HG03064 (cell line): ENCODE data around the gene SLC28A3.
"Not testable (repeated sequence)": the region's sequence is repeated elsewhere in the genome, so short reads cannot be mapped to it uniquely, and the experiment has no call there.

Source experiments
- ATAC-seq: cut with Tn5 transposase; IDR thresholded peaks from one replicate; pipeline ENCODE4 v1.9.1; 2021; ENCODE audit warnings: low read depth; ENCODE audit not compliant: unreplicated experiment

The SLC28A3 gene, protein sequence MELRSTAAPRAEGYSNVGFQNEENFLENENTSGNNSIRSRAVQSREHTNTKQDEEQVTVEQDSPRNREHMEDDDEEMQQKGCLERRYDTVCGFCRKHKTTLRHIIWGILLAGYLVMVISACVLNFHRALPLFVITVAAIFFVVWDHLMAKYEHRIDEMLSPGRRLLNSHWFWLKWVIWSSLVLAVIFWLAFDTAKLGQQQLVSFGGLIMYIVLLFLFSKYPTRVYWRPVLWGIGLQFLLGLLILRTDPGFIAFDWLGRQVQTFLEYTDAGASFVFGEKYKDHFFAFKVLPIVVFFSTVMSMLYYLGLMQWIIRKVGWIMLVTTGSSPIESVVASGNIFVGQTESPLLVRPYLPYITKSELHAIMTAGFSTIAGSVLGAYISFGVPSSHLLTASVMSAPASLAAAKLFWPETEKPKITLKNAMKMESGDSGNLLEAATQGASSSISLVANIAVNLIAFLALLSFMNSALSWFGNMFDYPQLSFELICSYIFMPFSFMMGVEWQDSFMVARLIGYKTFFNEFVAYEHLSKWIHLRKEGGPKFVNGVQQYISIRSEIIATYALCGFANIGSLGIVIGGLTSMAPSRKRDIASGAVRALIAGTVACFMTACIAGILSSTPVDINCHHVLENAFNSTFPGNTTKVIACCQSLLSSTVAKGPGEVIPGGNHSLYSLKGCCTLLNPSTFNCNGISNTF

DNA sequence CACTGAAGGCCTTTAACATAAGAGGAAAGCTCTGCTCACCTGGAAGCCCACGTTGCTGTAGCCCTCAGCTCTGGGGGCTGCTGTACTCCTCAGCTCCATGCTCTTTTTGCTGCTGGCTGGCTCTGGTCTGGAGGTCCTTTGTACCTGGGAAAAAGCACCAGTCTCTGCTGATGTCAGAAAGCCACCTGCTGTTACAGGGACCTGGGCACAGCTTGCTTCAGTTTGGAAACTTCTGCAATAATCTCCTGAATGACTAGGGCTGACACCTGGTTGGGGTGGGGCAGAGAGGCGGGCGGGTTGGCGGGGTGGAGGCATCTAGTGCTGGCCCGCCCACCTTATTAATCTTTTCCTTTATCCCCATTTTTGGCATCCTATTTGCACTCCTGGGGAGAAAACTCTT, at the start of gene SLC28A3:
Gene SLC28A3, minus strand, starts transcription at position 224 of the 400 bp plus-strand sequence. Its CDS starts 125 bp downstream, at position 99.
- no peak for ATAC-seq

DNA sequence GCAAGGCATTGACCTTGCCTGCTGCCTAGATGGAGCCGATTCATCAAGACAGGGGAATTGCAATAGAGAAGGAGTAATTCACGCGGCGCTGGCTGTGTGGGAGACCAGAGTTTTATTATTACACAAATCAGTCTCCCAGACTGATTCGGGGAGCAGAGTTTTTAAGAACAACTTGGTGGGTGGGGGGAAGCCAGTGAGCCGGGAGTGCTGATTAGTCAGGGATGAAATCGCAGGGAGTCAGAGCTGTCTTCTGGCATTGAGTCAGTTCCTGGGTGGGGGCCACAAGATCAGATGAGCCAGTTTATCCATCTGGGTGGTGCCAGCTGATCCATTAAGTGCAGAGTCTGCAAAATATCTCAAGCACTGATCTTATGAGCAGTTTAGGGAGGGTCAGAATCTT, 49.7 kb upstream of the SLC28A3 start:
- not testable (repeated sequence) for ATAC-seq

DNA sequence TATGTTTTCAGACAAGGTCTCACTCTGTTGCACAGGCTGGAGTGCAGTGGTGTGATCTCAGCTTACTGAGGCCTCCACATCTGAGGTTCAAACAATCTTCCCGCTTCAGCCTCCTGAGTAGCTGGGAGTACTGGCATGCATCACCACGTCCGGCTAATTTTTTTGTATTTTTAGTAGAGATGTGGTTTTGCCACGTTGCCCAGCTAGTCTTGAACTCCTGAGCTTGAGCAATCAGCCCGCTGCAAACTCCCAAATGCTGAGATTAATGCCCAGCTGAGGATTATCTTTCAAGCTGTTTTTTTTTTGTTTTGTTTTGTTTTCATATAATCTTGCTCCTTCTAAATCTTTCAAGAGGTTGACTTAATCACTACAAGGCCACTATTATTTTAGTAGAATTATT, 47.3 kb upstream of the SLC28A3 start:
- ATAC-seq = no peak

DNA sequence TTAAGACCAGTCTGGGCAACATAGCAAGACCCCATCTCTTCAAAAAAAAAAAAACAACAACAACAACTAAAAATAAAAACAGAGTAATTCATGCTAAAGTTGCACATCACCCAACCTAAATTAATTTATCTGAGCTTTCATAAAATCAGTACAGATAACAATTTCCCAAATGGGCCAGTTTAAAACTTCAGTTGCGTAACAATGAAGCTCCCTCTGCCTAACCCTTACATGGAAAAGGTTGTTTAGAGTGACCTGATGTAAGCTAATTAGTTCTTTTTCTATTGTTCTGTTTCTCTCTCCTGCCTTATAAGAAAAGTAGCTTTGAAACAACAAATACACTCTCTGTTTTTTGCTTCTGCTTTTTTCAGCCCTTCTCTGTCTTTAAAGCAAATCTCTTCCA, 46.2 kb upstream of the SLC28A3 start:
- no peak for ATAC-seq

DNA sequence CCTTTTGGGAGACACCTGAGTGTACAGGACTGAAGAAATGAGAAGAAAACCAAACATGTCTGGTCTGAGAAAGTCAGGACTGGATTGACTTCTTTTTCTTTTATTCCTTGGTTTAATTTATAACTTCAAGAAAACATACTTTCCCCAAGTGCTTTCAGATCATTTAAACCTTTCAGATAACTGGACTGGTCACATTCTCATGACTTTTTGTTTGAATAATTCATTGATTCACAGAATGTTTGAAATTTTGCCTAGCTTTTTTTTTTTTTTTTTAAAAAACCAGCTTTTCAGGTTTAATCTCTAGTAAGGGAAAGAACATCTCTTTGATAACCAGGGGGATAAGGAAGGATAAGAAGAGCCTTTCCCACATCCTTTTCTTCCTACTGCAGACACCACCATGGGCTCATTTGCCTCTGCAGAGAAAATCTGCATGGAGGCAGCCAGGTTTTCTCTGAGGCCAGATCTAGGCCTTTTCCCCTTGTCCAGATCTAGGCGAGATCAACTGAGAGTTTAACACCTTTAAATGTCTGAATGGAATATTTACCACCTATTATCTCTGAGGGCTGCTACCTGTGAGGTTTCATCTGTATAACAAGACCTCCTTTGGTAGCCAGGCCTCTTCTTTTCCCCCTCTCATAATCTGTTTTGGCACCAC, 45.0 kb upstream of the SLC28A3 start:
- no peak for ATAC-seq

DNA sequence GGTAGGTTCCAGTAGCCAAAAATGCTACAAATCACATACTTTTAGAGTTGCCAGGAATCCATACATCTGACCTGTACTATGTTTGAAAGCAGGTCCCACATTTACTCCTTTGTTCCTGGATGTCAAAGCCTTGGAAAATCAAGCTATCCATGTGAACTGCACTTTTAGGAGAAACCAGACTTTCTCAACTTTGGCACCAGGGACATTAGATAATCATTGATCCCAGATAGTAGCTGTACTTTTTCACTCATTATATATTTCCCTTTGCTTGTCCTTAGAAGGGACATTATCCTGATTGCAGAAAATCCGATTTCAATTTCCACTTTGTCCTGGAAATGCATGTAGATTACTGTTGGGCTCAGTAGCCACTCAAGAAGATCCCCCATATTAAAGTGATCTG, 44.1 kb upstream of the SLC28A3 start:
- no peak for ATAC-seq

DNA sequence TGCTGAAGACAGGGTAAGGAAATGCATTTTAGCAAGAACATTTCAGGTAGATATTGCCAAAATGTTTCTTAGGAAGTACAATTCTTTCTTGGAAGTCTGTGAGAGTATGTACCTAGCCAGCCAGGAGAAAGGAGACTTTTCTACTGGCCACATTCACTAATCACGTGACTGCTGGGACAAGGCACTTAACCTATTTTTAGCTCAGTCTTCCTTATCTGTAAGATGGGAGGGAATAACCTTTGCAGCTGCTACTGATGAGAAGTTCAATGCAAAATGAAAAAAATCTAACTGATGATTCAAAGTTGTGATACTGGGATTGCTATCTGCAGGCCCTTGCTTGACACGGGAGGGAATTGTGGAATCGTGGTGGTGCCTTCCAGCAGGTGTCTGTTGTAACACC, 42.6 kb upstream of the SLC28A3 start:
- ATAC-seq = no peak

DNA sequence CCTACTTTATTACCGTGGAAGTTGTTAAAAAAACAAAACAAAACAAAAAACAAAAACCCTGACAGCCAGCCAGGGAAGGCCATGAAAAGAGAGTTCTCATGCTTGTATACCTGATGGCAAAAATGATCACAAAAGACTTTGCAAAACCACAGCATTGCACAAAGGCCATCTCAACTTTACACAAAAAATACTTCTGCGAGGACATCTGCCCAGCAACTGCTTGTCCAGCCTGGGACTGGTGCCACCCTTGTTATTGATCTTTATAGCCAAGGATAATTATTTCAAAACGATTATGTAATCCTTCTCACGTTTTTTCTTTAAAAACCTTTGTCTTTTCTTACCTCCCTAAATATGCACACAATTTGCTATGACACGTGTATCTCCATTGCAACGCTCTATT, 42.2 kb upstream of the SLC28A3 start:
- ATAC-seq = no peak

DNA sequence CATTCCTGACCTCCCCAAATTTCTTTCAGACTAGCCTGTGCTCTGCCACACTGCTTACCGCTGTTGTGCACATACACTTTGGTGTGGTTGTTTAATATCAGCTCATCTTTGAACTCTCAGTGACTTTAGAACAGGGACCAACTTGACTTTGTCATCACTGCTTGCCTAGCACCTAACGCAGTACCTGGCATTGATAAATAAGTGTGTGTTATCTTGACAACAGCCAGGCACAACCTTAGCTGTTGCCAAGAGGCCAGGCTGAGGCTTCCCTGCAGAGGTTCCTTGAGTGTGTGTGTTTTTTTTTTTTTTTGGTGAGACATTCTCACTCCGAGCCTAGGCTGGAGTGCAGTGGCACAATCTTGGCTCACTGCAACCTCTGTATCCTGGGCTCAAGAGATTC, 41.0 kb upstream of the SLC28A3 start:
- no peak for ATAC-seq

DNA sequence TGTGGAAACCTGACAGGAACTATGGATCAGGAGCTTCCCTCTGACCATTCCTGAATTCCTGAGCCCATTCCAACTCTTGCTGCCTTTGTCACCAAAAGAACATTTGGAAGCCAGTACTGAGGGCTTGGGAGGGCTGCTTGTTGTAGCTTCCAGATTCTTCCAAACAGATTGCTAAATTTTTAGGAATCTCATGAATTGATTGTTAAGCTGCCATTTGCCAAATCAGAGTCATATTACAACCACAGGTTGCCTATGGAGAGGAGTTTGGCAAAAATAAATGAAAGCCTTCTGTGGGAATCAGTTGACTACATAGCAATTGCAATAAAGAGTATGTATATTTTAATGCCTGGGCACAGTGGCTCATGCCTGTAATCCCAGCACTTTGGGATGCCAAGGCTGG, 39.2 kb upstream of the SLC28A3 start:
- no peak for ATAC-seq

DNA sequence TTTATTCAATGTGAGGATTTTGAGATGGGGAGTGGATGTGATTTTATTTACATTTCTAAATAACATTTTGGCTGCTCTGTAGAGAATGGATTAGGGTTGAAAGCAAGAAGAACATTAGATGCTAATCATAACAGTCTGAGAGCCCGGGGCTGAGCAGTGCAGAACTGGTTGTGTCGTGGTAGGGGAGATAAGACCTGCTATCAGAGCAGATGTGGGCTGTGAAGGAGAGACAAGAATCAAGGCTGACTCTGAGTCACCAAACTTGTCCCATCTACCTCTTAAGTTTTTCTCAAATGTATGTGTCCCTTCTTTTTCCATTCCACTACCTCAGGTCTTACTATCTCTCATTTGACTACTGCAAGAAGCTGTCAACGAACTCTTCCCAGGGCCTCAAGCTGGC, 35.4 kb upstream of the SLC28A3 start:
- ATAC-seq = no peak

DNA sequence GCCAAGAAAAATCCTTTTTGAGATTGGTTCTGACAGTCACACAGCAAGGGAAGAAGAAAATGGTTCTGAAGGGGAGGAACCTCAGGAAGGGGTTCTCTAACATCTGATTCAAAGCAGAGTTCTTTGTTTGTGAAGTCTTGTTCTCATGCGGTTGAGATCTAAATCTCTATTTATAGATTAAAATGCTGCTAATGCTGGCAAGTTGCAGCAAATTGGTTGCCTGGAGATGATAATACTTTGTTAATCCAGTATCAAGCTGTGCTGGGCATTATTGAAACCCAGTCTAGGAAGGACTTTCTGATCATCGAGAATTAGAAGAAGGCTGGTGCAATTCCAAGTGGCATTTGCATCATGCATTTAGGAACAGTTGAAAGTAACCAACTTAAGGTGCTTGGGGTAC, 34.0 kb upstream of the SLC28A3 start:
- no peak for ATAC-seq

DNA sequence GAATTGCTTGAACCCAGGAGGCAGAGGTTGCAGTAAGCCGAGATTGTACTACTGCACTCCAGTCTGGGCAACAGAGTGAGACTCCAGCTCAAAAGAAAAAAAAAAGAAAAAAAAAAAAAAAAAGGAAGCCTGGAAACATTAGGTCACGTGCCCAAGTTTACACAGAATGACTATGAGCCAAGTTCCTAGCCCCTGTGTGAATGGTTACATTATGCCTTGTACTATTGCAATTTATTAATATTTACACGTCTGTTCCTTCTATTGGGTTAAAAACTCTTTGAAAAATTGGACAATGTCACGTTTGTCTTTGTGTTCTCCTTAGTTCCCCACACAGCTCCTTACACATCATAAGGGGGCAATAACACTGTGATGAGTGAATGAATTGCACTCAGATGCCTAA, 33.5 kb upstream of the SLC28A3 start:
- ATAC-seq = no peak

DNA sequence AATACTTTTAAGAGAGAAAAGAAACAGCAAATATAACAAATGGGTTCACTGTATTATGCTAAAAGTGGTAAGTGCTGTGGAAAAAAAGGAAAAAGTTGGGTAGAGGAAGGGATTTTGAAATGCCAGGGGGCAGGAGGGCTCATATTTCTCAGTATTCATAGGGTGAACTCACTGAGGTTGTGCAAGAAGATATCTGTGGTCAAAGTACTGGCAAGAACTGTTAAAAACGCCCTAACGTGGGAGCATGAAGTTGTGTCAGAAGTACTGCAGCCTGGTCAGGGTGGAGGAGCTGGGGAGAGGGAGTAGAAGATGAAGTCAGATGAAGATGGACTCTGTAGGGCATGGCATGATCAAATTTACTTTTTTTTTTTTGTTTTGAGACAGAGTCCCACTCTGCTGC, 31.2 kb upstream of the SLC28A3 start:
- ATAC-seq = no peak

DNA sequence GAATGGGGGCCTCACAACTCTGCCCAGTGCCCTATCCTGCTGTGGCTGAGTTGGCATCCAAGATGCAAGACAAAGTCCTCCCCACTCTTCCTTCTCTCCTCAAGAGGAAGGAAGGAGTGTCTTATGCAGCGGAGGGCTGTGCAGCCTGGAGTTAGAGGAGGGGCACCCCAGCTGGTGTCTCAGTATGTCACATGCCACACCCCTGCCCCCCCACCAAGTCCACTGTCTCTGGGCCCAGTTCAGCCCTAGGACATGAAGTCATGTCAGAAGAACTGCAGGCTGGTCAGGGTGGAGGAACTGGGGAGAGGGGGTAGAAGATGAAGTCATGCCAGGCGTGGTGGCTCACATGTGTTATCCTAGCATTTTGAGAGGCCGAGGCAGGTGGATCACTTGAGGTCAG, 28.0 kb upstream of the SLC28A3 start:
- ATAC-seq = no peak

DNA sequence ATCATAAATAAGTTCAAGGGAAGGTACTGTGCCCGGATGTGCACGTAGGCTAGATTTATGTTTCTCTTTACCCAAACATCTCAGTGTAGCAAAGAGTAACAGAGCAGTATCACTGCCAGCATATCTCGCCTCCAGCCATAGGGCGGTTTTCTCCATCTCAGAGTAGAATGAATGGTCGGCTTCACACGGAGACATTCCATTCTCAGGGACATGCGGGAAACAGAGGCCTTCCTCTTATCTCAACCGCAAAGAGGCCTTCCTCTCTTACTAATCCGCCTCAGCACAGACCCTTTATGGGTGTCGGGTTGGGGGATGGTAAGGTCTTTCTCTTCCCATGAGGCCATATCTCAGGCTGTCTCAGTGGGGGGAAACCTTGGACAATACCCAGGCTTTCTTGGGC, 27.2 kb upstream of the SLC28A3 start:
- not testable (repeated sequence) for ATAC-seq

DNA sequence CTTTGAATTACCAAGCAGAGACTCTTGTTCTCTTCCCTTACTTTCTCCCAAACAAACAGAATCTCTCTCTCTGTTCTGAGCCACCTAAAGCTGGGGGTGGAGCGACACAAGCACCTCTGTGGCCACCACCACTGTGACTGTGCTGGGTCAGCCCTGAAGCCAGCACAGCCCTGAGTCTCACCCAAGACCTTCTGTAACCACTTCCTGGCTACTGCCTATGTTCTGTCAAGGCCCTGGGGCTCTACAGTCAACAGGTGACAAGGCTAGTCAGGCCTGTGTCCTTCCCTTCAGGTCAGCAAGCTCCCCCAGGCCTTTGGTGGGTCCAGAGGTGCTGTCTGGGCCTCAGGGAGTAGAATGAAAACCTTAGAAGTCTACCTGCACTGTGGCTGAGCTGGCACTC, 26.1 kb upstream of the SLC28A3 start:
- ATAC-seq = no peak

DNA sequence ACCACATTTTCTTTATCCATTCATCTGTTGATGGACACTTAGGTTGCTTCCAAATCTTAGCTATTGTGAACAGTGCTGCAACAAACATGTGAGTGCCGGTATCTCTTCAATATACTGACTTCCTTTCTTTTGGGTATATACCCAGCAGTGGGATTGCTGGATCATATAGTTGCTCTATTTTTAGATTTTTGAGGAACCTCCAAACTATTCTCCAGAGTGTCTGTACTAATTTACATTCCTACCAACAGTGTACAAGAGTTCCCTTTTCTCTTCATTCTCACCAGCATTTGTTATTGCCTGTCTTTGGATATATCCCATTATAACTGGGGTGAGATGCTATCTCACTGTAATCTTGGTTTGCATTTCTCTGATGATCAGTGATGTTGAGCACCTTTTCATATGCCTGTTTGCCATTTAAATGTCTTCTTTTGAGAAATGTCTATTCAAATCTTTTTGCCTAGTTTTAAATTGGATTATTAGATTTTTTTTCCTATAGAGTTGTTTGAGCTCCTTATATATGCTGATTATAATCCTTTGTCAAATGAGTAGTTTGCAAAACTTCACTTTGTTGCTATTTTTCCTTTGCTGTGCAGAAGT, 24.4 kb upstream of the SLC28A3 start:
- ATAC-seq = not testable (repeated sequence)

DNA sequence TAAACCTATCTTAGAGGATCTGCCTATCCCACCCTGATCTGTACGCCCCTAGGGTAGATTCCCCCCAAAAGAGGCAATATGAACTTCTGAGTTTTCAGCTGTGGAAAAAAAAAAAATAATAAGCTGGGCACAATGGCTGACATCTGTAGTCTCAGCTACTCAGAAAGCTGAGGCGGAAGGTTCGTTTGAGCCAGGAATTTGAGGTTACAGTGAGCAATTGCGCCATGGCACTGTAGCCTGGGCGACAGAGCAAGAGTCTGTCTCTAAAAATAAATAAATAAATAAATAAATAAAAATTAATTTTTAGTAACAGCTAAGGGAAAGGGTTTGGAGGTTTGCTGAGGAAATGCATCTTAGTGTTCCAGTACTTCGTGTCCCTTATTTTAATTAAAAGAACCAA, 21.1 kb upstream of the SLC28A3 start:
- ATAC-seq = no peak

DNA sequence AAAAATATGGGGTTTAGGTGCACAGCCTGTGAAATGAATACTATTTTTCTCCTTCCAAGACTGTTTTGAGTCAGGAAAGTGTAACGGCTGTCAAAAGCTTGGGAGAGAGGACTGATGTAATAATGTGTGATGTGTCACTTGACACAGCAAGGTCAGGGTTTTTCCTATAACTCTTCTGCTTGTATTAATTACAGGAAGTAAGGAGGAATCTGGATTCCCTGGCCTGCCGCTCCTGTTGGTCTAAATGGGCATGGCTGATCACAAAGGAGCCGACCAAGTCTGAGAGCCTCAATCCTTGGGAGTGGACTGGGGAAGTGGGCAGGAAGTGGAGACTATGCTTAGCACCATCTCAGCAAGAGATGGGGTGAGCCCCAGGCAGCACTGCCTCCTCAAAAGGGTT, 16.7 kb upstream of the SLC28A3 start:
- no peak for ATAC-seq

DNA sequence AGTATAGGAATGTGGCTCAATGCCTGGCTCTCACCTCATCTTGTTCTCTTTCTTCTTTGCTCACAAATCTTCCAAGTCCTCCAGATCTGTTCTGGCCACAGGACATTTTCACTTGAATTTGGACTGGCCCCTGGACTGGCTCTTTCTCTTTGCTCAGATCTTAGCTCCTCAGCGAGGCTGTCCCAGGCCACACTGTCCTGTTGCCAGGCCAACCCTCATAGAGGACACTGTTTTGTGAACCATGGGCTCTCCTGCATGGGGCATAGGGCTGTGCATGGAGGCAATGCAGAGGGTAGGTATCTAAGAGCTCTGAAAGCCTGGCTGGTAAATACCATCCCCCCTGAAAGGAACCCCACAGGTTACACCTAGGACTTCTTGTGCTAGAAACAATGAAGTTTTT, 13.5 kb upstream of the SLC28A3 start:
- no peak for ATAC-seq
